ENCODE measurements around the gene TGFBR1.
"Not testable (repeated sequence)": the region's sequence is repeated elsewhere in the genome, so short reads cannot be mapped to it uniquely, and the experiment has no call there.

The TGFBR1 gene

GRCh38 chr9:99076483-99077171 lies 28.3 kb upstream of the TGFBR1 start:
- DNase-seq: peak in 1 of 14 donors; percentile 7

GRCh38 chr9:99078717-99079116 lies 26.2 kb upstream of the TGFBR1 start:
- DNase-seq: no peak

- no peak for DNase-seq
Measured at GRCh38 chr9:99079542-99079941, 25.4 kb upstream of the TGFBR1 start.

- DNase-seq: no peak
Measured at GRCh38 chr9:99083051-99083450, 21.9 kb upstream of the TGFBR1 start.

GRCh38 chr9:99085949-99086948 lies 18.7 kb upstream of the TGFBR1 start:
- DNase-seq: peak in 1 of 14 donors; percentile 13

GRCh38 chr9:99087462-99087861 lies 17.5 kb upstream of the TGFBR1 start:
- DNase-seq: no peak

GRCh38 chr9:99090336-99091130 lies 14.4 kb upstream of the TGFBR1 start:
- DNase-seq: no peak

GRCh38 chr9:99092643-99093491 lies 12.0 kb upstream of the TGFBR1 start:
- no peak for DNase-seq

GRCh38 chr9:99093492-99093791 lies 11.5 kb upstream of the TGFBR1 start:
- DNase-seq: no peak

- DNase-seq: no peak
Measured at GRCh38 chr9:99095565-99095964, 9.3 kb upstream of the TGFBR1 start.

- no peak for DNase-seq
Measured at GRCh38 chr9:99096409-99096808, 8.5 kb upstream of the TGFBR1 start.

GRCh38 chr9:99099806-99100585 lies 4.9 kb upstream of the TGFBR1 start:
- DNase-seq: not testable (repeated sequence)

GRCh38 chr9:99101271-99101670 lies 3.6 kb upstream of the TGFBR1 start:
- DNase-seq: no peak

GRCh38 chr9:99101812-99102211 lies 3.1 kb upstream of the TGFBR1 start:
- DNase-seq: no peak

GRCh38 chr9:99103054-99103895 lies 1.6 kb upstream of the TGFBR1 start:
- DNase-seq: no peak

GRCh38 chr9:99103901-99104458 lies 933 bp upstream of the TGFBR1 start:
- peak in 1 of 14 donors; percentile 50 for DNase-seq

- peak in 5 of 14 donors; percentile 37 to 80 (median 45) for DNase-seq
Measured at GRCh38 chr9:99105152-99106043, 485 bp downstream of the TGFBR1 start.

GRCh38 chr9:99106044-99106375 lies 1.1 kb downstream of the TGFBR1 start:
- DNase-seq: peak in 1 of 14 donors; percentile 57

- DNase-seq: peak in 1 of 14 donors; percentile 26
Measured at GRCh38 chr9:99107421-99107820, 2.5 kb downstream of the TGFBR1 start.

All from C1 segment of cervical spinal cord (tissue), 14 donors.